GM21786 (cell line): ENCODE measurements around the gene COG6.
A peak's percentile ranks its signal among the peaks of the same experiment; 100 is the strongest.

Experiments used
- ATAC-seq: cut with Tn5 transposase; IDR thresholded peaks from one replicate; pipeline ENCODE4 v1.9.1; 2021; ENCODE audit not compliant: unreplicated experiment

COG6 gene

GRCh38 chr13:39676315-39676876, 20.9 kb downstream of the COG6 start:
- ATAC-seq, result peak; percentile 48

- peak; percentile 57 for ATAC-seq
These were observed 26.8 kb downstream of the COG6 start for GRCh38 chr13:39682310-39682709.

- ATAC-seq, result peak; percentile 78
These were observed 27.3 kb downstream of the COG6 start for GRCh38 chr13:39682788-39683187.

GRCh38 chr13:39684531-39685137, 29.2 kb downstream of the COG6 start:
- ATAC-seq, result no peak

GRCh38 chr13:39685652-39686051, 30.2 kb downstream of the COG6 start:
- no peak for ATAC-seq

- peak; percentile 10 for ATAC-seq
These were observed 32.8 kb downstream of the COG6 start for GRCh38 chr13:39688278-39688677.

GRCh38 chr13:39688699-39689405, 33.4 kb downstream of the COG6 start:
- peak; percentile 88 for ATAC-seq

- ATAC-seq, result no peak
These were observed 37.4 kb downstream of the COG6 start for GRCh38 chr13:39692660-39693438.

GRCh38 chr13:39699274-39699673, 43.8 kb downstream of the COG6 start:
- ATAC-seq, result peak; percentile 47

GRCh38 chr13:39712626-39713025, 57.2 kb downstream of the COG6 start:
- ATAC-seq, result no peak

GRCh38 chr13:39729156-39729555, 73.7 kb downstream of the COG6 start:
- ATAC-seq, result no peak

- ATAC-seq, result no peak
These were observed 79.5 kb downstream of the COG6 start for GRCh38 chr13:39734952-39735351.

- ATAC-seq, result no peak
These were observed 81.6 kb downstream of the COG6 start for GRCh38 chr13:39737047-39737446.

- ATAC-seq, result no peak
These were observed 85.3 kb downstream of the COG6 start for GRCh38 chr13:39740761-39741160.

- ATAC-seq, result no peak
These were observed 93.5 kb downstream of the COG6 start for GRCh38 chr13:39748961-39749360.

- ATAC-seq, result no peak
These were observed 94.1 kb downstream of the COG6 start for GRCh38 chr13:39749528-39749927.

- ATAC-seq, result no peak
These were observed 96.3 kb downstream of the COG6 start for GRCh38 chr13:39751805-39752204.

GRCh38 chr13:39760521-39760920, 105.1 kb downstream of the COG6 start:
- ATAC-seq, result peak; percentile 99

- ATAC-seq, result no peak
These were observed 110.5 kb downstream of the COG6 start for GRCh38 chr13:39765801-39766463.

GRCh38 chr13:39766464-39767158, 111.1 kb downstream of the COG6 start:
- no peak for ATAC-seq
